GM12878 (cell line): ENCODE results near the gene GRIN2D. TPM values are rescaled to one million over a fixed set of nuclear protein-coding genes. Genes with fewer than 3 reads are reported as not detected.

Experiments used
- BMI1 ChIP-seq: fragments of 450-650 bp; IDR thresholded peaks from 2 replicates; pipeline ENCODE4 v1.6.1; 2016; ENCODE audit warnings: mild to moderate bottlenecking, moderate library complexity, borderline replicate concordance
- CHD1 ChIP-seq: IDR thresholded peaks from 2 replicates; pipeline ENCODE4 v1.6.1; 2012; ENCODE audit warnings: low read depth, low read length, improper control_type of control experiment
- CREB1 ChIP-seq: IDR thresholded peaks from 2 replicates; pipeline ENCODE4 v1.6.1; 2012; ENCODE audit warnings: low read depth, mild to moderate bottlenecking, inconsistent platforms
- HDAC2 ChIP-seq: fragments of 200-600 bp; sonication (generic); IDR thresholded peaks from 2 replicates; pipeline ENCODE4 v1.6.1; 2017
- HDGF ChIP-seq: fragments of 450-650 bp; IDR thresholded peaks from 2 replicates; pipeline ENCODE4 v1.6.1; 2016; ENCODE audit warnings: antibody characterized with exemption
- IKZF1 ChIP-seq: fragments of 450-650 bp; conservative IDR thresholded peaks from 2 replicates; pipeline ENCODE4 v1.6.1; 2017; ENCODE audit warnings: antibody characterized with exemption, mild to moderate bottlenecking
- LARP7 ChIP-seq: fragments of 450-650 bp; IDR thresholded peaks from 2 replicates; pipeline ENCODE4 v1.6.1; 2017; ENCODE audit warnings: mild to moderate bottlenecking
- MLLT1 ChIP-seq: fragments of 450-650 bp; IDR thresholded peaks from 2 replicates; pipeline ENCODE4 v1.6.1; 2016; ENCODE audit warnings: mild to moderate bottlenecking
- MXI1 ChIP-seq: fragments of 150-350 bp; IDR thresholded peaks from 2 replicates; pipeline ENCODE4 v1.6.1; 2011; ENCODE audit warnings: low read depth, mild to moderate bottlenecking, inconsistent platforms, low read length, improper control_type of control experiment
- NBN ChIP-seq: fragments of 450-650 bp; IDR thresholded peaks from 2 replicates; pipeline ENCODE4 v1.6.1; 2016
- NR2C1 ChIP-seq: fragments of 450-650 bp; IDR thresholded peaks from 2 replicates; pipeline ENCODE4 v1.6.1; 2017; ENCODE audit warnings: antibody characterized with exemption, mild to moderate bottlenecking, moderate library complexity
- PBX3 ChIP-seq: IDR thresholded peaks from 2 replicates; pipeline ENCODE4 v1.6.1; 2011; ENCODE audit warnings: mild to moderate bottlenecking, low read depth, low read length, moderate library complexity; ENCODE audit not compliant: insufficient replicate concordance
- POLR2A ChIP-seq: IDR thresholded peaks from 2 replicates; pipeline ENCODE4 v1.6.1; 2011; ENCODE audit warnings: low read depth, mild to moderate bottlenecking, low read length
- PRDM15 ChIP-seq: fragments of 450-650 bp; formaldehyde crosslinking; IDR thresholded peaks from 2 replicates; pipeline ENCODE4 v1.4.0; 2020; ENCODE audit warnings: mild to moderate bottlenecking, moderate library complexity
- RELB ChIP-seq: fragments of 450-650 bp; IDR thresholded peaks from 2 replicates; pipeline ENCODE4 v1.6.1; 2017; ENCODE audit warnings: low read depth, mild to moderate bottlenecking, moderate library complexity
- SMARCA5 ChIP-seq: fragments of 450-650 bp; IDR thresholded peaks from 2 replicates; pipeline ENCODE4 v1.6.1; 2017; ENCODE audit warnings: mild to moderate bottlenecking
- TAF1 ChIP-seq: IDR thresholded peaks from 2 replicates; pipeline ENCODE4 v1.6.1; 2011; ENCODE audit warnings: mild to moderate bottlenecking, low read depth, low read length, borderline replicate concordance
- ZNF687 ChIP-seq: fragments of 450-650 bp; IDR thresholded peaks from 2 replicates; pipeline ENCODE4 v1.6.1; 2017; ENCODE audit warnings: mild to moderate bottlenecking, moderate library complexity
- polyA plus RNA-seq, 11 experiments: library from polyadenylated mRNA; depleted of rRNA in 4 of 11; unstranded in 6 of 11; stranded (reverse) in 5 of 11; fragments of >200 nt; fragmentation: Nextera tagmentation in 4 of 11; fragmentation: Illumina TruSeq in 1 of 11; extraction: Ambion mirVana in 4 of 11; extraction: Trizol in 1 of 11; gene quantifications; 1 replicate in 1 of 11; 2 replicates in 10 of 11; pipeline versions ENCODE4 v1.2.1 to v1.2.3, GENCODE V29; 2011 to 2016; ENCODE audit warnings: inconsistent platforms in 2 of 11, missing spikeins in 2 of 11, low read depth in 1 of 11
- total RNA-seq, 4 experiments: library from RNA; depleted of rRNA in 3 of 4; stranded (reverse); fragments of >200 nt in 3 of 4; fragmentation: Illumina TruSeq in 1 of 4; extraction: Trizol in 1 of 4; gene quantifications; 2 replicates each; pipeline versions ENCODE4 v1.2.1 to v1.2.3, GENCODE V29; 2013 to 2021

Gene GRIN2D
- total and polyA plus RNA-seq, 10 of the 15 experiments (the other 5 are each of a cell fraction or from before 2014, with no cell fraction given) = 0.03 to 0.38 (median 0.04) TPM; not detected in 3

- TF ChIP-seq NR2C1 (no peak; the same call in 1 of the 2 replicates), MLLT1 (0 out of 2 replicates have a peak, but pooled peaks have one; percentile 53), RELB (peak; percentile 19; the same call in 1 of the 2 replicates), TAF1 (peak; percentile 69; the same call in 1 of the 2 replicates), PRDM15 (CRISPR knock-in tag) (no peak), SMARCA5 (peak; percentile 97), POLR2A (peak; percentile 73), PBX3 (peak; percentile 7), BMI1 (no peak), MXI1 (peak; percentile 61; the same call in 1 of the 2 replicates), CREB1 (peak; percentile 49; the same call in 1 of the 2 replicates), NBN (peak; percentile 90), HDAC2 (no peak), HDGF (peak; percentile 56; the same call in 1 of the 2 replicates), IKZF1 (peak; percentile 58; the same call in 1 of the 2 replicates), CHD1 (peak; percentile 92), ZNF687 (peak; percentile 62; the same call in 1 of the 2 replicates), LARP7 (peak; percentile 92)
Observed at GRCh38 chr19:48390188-48391099, 3.0 kb upstream of the GRIN2D start (continued).
